ENCODE data around the gene TUBG1. TPM values are rescaled to one million over a fixed set of nuclear protein-coding genes. Genes with fewer than 3 reads are reported as not detected.

The TUBG1 gene
- total and polyA plus RNA-seq, 2 of the 4 experiments (the other 2 are of a cell fraction), result 38.9 to 94.5 TPM

- Histone ChIP-seq H2BK20ac (ENCODE audit: low read depth, low read length) (no peak overlapping the region), H3K4me2 (ENCODE audit: low read depth, low read length) (no peak overlapping the region), H4K8ac (ENCODE audit: low read depth in 2 of 2, low read length in 2 of 2) (no peak overlapping the region), H3K56ac (ENCODE audit: extremely low read depth, insufficient read depth, low read length) (no peak overlapping the region), H2AK9ac (replicated peaks; ENCODE audit: low read depth, low read length, poor library complexity) (no peak overlapping the region), H4K5ac (ENCODE audit: low read depth, low read length) (no peak overlapping the region), H3K36me3 (ENCODE audit: control insufficient read depth, insufficient read depth, low read length) (no peaks in the 10 kb centered on the region), H3K79me1 (ENCODE audit: low read depth in 1 of 2, low read length in 2 of 2) (no peaks in the 10 kb centered on the region), H2AK5ac (ENCODE audit: low read depth, low read length) (no peak overlapping the region), H4K20me1 (ENCODE audit: insufficient read depth, low read length) (no peaks in the 10 kb centered on the region), H4K91ac (ENCODE audit: insufficient read depth, low read depth, low read length) (no peak overlapping the region), H3K9ac (ENCODE audit: low read depth, low read length) (no peak overlapping the region), H3K4me1 (ENCODE audit: control insufficient read depth, insufficient read depth, low read length) (no peaks in the 10 kb centered on the region), H3K9me1 (ENCODE audit: insufficient read depth, low read length) (no peaks in the 10 kb centered on the region), H2AFZ (replicated peaks; ENCODE audit: low read length, poor library complexity) (no peak overlapping the region), H2BK15ac (ENCODE audit: low read depth, low read length) (no peak overlapping the region), H2BK120ac (ENCODE audit: low read depth, low read length) (no peak overlapping the region), H3K14ac (replicated peaks; ENCODE audit: low read depth, low read length) (no peak overlapping the region), H3K4ac (ENCODE audit: low read depth, low read length) (no peak overlapping the region), H2BK5ac (ENCODE audit: low read depth, low read length, poor library complexity, severe bottlenecking) (no peak overlapping the region), H3K27me3 (ENCODE audit: control insufficient read depth, insufficient read depth, low read length) (peaks cover 8% of the 10 kb centered on the region), H3K18ac (ENCODE audit: low read depth, low read length) (no peak overlapping the region), H3K23ac (ENCODE audit: low read depth, low read length) (no peak overlapping the region), H3K9me3 (ENCODE audit: control insufficient read depth, insufficient read depth, low read length) (no peaks in the 10 kb centered on the region), H3K27ac (ENCODE audit: insufficient read depth, low read length) (no peak overlapping the region), H3K4me3 (ENCODE audit: insufficient read depth, low read depth, low read length) (no peak overlapping the region)
- DNase-seq (no peak), ATAC-seq (ENCODE audit: low read depth) (no peak)
- intact Hi-C loops (cut with micrococcal nuclease), result no loop called here
- ChIA-PET CTCF (interaction anchor here (0.7 kb wide), 1 partner anchor 60 kb away, joined by 3 read pairs; no protein-coding TSS in a partner anchor), POLR2A (ENCODE audit: unreplicated experiment) (no interaction called here)
- TF ChIP-seq, protein P1, sequence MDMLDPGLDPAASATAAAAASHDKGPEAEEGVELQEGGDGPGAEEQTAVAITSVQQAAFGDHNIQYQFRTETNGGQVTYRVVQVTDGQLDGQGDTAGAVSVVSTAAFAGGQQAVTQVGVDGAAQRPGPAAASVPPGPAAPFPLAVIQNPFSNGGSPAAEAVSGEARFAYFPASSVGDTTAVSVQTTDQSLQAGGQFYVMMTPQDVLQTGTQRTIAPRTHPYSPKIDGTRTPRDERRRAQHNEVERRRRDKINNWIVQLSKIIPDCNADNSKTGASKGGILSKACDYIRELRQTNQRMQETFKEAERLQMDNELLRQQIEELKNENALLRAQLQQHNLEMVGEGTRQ (IDR thresholded peaks at IDR 0.05; ENCODE audit: low read depth, low read length), result no peak
- TF ChIP-seq, protein P2, sequence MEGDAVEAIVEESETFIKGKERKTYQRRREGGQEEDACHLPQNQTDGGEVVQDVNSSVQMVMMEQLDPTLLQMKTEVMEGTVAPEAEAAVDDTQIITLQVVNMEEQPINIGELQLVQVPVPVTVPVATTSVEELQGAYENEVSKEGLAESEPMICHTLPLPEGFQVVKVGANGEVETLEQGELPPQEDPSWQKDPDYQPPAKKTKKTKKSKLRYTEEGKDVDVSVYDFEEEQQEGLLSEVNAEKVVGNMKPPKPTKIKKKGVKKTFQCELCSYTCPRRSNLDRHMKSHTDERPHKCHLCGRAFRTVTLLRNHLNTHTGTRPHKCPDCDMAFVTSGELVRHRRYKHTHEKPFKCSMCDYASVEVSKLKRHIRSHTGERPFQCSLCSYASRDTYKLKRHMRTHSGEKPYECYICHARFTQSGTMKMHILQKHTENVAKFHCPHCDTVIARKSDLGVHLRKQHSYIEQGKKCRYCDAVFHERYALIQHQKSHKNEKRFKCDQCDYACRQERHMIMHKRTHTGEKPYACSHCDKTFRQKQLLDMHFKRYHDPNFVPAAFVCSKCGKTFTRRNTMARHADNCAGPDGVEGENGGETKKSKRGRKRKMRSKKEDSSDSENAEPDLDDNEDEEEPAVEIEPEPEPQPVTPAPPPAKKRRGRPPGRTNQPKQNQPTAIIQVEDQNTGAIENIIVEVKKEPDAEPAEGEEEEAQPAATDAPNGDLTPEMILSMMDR (conservative IDR thresholded peaks at IDR 0.05; ENCODE audit: low read depth, low read length), result no peak
- TF ChIP-seq SMC3 (IDR thresholded peaks at IDR 0.05; ENCODE audit: low read depth, low read length) (no peak), POLR2A (IDR thresholded peaks at IDR 0.05; ENCODE audit: low read depth, low read length) (no peak), MAZ (IDR thresholded peaks at IDR 0.05; ENCODE audit: borderline replicate concordance, low read depth, low read length) (no peak), RCOR1 (IDR thresholded peaks at IDR 0.05; ENCODE audit: insufficient replicate concordance, low read length) (no peak), MAFK (IDR thresholded peaks at IDR 0.05; ENCODE audit: low read depth, low read length) (no peak)
- TF ChIP-seq, protein P3, sequence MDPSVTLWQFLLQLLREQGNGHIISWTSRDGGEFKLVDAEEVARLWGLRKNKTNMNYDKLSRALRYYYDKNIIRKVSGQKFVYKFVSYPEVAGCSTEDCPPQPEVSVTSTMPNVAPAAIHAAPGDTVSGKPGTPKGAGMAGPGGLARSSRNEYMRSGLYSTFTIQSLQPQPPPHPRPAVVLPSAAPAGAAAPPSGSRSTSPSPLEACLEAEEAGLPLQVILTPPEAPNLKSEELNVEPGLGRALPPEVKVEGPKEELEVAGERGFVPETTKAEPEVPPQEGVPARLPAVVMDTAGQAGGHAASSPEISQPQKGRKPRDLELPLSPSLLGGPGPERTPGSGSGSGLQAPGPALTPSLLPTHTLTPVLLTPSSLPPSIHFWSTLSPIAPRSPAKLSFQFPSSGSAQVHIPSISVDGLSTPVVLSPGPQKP (IDR thresholded peaks at IDR 0.05; ENCODE audit: borderline replicate concordance, low read depth, low read length), result no peak
- WGBS, 2 experiments (ENCODE audit: extremely low coverage in 2 of 2, insufficient read length in 1 of 2), result no CpG with 5 or more reads among the region's 2 CpGs
- dilution Hi-C loops (cut with HindIII; ENCODE audit: low sequenced_read_pairs, unreplicated experiment), result no loop called here
- BruUV-seq (replicated peaks), result no TSS peak
- in situ Hi-C loops (cut with MboI; ENCODE audit: low sequenced_read_pairs), result no loop called here
Observed at GRCh38 chr17:42623271-42623670, 13.8 kb downstream of the TUBG1 start.
